Measurements from ENCODE around the gene IRX3. TPM values are rescaled to one million over a fixed set of nuclear protein-coding genes. Genes with fewer than 3 reads are reported as not detected.
"Not testable (repeated sequence)": the region's sequence is repeated elsewhere in the genome, so short reads cannot be mapped to it uniquely, and the experiment has no call there.

Gene IRX3
- total RNA-seq, 1 experiment from 2014 or later, result 17.6 TPM

DNA sequence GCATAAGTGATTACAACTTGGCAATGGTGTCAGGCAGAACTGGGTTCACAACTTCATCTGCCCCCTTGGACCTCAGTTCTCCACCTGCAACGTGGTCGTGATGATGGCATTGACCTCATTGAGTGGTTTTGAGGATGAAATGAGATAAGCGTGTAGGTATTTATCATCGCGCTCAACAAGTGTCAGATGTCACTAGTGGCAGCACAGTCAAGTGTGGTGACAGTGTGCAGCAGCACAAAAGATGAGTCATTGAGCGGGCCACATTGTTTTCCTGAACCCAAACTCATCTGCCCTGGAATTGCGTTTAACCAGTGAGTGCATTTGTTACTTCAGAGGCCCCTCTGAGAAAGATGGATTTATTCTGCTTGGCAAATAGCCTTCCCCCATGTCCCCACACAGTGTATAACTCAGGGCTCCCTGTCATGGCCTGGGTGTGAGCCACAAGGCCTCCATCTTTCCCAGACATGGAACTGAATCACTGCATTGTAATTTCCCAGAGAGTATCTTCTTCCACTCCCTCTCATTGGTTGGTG, 20.9 kb downstream of the IRX3 start:
- no peak overlapping the region for H3K4me3 Mint-ChIP-seq (ENCODE audit: unreplicated experiment)
- H3K9me3 Mint-ChIP-seq (ENCODE audit: unreplicated experiment), result no peaks in the 10 kb centered on the region
- intact Hi-C loops (cut with micrococcal nuclease), result no loop called here
- DNase-seq (ENCODE audit: unreplicated experiment), result no peak
- CTCF ChIA-PET, result interaction anchor here (1.1 kb wide), 1 partner anchor 10 kb away, joined by 5 read pairs; no protein-coding TSS in a partner anchor
- no peaks in the 10 kb centered on the region for H3K36me3 Mint-ChIP-seq (ENCODE audit: insufficient read depth, unreplicated experiment)
- H3K27ac Mint-ChIP-seq (ENCODE audit: low read depth, unreplicated experiment), result no peak overlapping the region
- POLR2A ChIA-PET, result interaction anchor here (0.9 to 3.3 kb wide), 8 partner anchors 11 to 665 kb away, joined by 3 to 11 read pairs (median 4); partner anchors contain the start of gene IRX5
- TF ChIP-seq CTCF (IDR thresholded peaks at IDR 0.05; ENCODE audit: unreplicated experiment), result no peak
- peaks cover 12% of the 10 kb centered on the region for H3K4me1 Mint-ChIP-seq (ENCODE audit: insufficient read depth, unreplicated experiment)
- H3K27me3 Mint-ChIP-seq (ENCODE audit: insufficient read depth, unreplicated experiment), result no peaks in the 10 kb centered on the region
- no TSS peak for BruUV-seq (replicated peaks)

- no peak for TF ChIP-seq CTCF (IDR thresholded peaks at IDR 0.05; ENCODE audit: unreplicated experiment)
- no peaks in the 10 kb centered on the region for H3K36me3 Mint-ChIP-seq (ENCODE audit: insufficient read depth, unreplicated experiment)
- peaks cover 30% of the 10 kb centered on the region for H3K4me1 Mint-ChIP-seq (ENCODE audit: insufficient read depth, unreplicated experiment)
- CTCF ChIA-PET, result no interaction called here
- no peak overlapping the region for H3K4me3 Mint-ChIP-seq (ENCODE audit: unreplicated experiment)
- H3K27ac Mint-ChIP-seq (ENCODE audit: low read depth, unreplicated experiment), result peak overlapping the region; percentile 64
- intact Hi-C loops (cut with micrococcal nuclease), result no loop called here
- H3K9me3 Mint-ChIP-seq (ENCODE audit: unreplicated experiment), result no peaks in the 10 kb centered on the region
- no TSS peak for BruUV-seq (replicated peaks)
- POLR2A ChIA-PET, result interaction anchor here (0.6 to 1.6 kb wide), 4 partner anchors 33 to 262 kb away, joined by 3 to 5 read pairs (median 4); partner anchors contain the start of gene IRX3
- H3K27me3 Mint-ChIP-seq (ENCODE audit: insufficient read depth, unreplicated experiment), result no peaks in the 10 kb centered on the region
- DNase-seq (ENCODE audit: unreplicated experiment), result peak; percentile 9
These were observed 33.5 kb downstream of the IRX3 start for GRCh38 chr16:54253118-54253517.

DNA sequence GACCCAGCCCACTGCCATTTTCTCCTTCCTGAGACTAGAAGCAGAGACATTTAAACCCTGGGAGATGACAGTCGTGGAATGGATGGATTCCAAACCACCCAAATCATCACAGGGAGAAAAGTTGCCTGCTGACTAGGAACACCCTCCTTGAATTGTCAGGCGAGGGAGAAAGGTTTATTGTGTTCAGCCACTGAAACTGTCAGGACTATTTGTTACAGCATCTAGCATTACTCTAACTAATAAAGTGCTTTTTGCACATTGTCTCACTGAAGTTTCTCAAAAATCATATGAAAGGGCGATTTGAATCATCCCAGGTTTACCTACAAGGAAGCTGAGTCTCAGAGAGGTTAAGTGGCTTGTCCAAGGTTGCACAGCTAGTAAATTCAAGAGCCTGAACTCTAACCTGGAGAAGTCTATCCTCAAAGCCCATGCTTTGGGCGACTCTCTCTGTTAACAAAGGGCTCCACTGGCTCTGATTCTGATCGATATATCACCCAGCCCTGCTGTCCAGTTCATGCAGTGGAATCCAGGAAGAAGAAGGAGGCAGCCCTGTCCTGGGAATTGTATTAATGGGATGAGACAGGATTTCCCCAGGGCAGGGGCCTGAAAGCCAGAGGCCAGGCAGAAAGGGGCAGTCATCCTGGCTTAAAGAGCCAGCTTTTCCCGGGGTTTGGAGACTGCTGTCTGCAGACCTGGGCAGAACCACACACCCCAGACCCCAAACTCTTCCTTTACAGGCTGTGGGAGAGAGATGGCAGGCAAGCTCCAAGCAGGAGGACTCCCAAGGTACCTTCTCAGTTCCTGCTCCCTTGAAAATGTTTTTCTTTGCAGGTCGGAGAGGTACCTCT, 37.5 kb downstream of the IRX3 start:
- intact Hi-C loops (cut with micrococcal nuclease), result no loop called here
- Mint-ChIP-seq H3K27me3 (ENCODE audit: insufficient read depth, unreplicated experiment) (no peaks in the 10 kb centered on the region), H3K9me3 (ENCODE audit: unreplicated experiment) (peaks cover 9% of the 10 kb centered on the region), H3K4me3 (ENCODE audit: unreplicated experiment) (no peak overlapping the region), H3K36me3 (ENCODE audit: insufficient read depth, unreplicated experiment) (no peaks in the 10 kb centered on the region), H3K27ac (ENCODE audit: low read depth, unreplicated experiment) (no peak overlapping the region), H3K4me1 (ENCODE audit: insufficient read depth, unreplicated experiment) (peaks cover 18% of the 10 kb centered on the region)
- no peak for TF ChIP-seq CTCF (IDR thresholded peaks at IDR 0.05; ENCODE audit: unreplicated experiment)
- ChIA-PET POLR2A (interaction anchor here (0.6 to 0.9 kb wide), 2 partner anchors 168 to 376 kb away, joined by 3 to 5 read pairs; no protein-coding TSS in a partner anchor), CTCF (no interaction called here)
- no peak for DNase-seq (ENCODE audit: unreplicated experiment)
- no TSS peak for BruUV-seq (replicated peaks)

GRCh38 chr16:54247705-54248104, 38.9 kb downstream of the IRX3 start:
- H3K9me3 Mint-ChIP-seq (ENCODE audit: unreplicated experiment); H3K27me3 Mint-ChIP-seq (ENCODE audit: insufficient read depth, unreplicated experiment); BruUV-seq (replicated peaks); DNase-seq (ENCODE audit: unreplicated experiment); H3K36me3 Mint-ChIP-seq (ENCODE audit: insufficient read depth, unreplicated experiment); H3K27ac Mint-ChIP-seq (ENCODE audit: low read depth, unreplicated experiment); POLR2A ChIA-PET; H3K4me3 Mint-ChIP-seq (ENCODE audit: unreplicated experiment); CTCF ChIA-PET; intact Hi-C loops (cut with micrococcal nuclease); H3K4me1 Mint-ChIP-seq (ENCODE audit: insufficient read depth, unreplicated experiment): not testable (repeated sequence)
